HTR-8/SVneo (cell line): ENCODE measurements around the gene UBE2V1.
"Not testable (repeated sequence)": the region's sequence is repeated elsewhere in the genome, so short reads cannot be mapped to it uniquely, and the experiment has no call there.

Source experiments
- DNase-seq: peaks from one replicate; pipeline ENCODE4 v3.0.0; 2011; ENCODE audit warnings: low spot score, mixed read lengths; ENCODE audit not compliant: insufficient read length
- FAIRE-seq: peaks from 2 replicates; lab custom pipeline; 2011; peaks lifted over from hg19 to GRCh38; lab: Jason Lieb, UNC

The UBE2V1 gene

DNA sequence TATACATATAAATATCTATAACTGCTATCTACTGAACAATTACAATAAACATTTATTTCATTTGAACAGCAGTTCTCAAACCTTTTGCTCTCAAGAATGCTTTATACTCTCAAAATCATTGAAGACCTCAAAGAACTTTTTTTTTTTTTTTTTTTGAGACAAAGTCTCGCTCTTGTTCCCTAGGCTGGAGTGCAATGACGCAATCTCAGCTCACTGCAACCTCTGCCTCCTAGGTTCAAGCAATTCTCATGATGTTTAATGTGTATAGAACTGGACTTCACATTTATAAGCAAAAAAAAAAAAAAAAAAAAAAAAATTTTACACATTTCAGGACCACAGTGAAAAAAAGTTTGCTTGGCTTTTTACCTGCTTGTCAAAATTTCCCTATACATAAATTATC, 11.7 kb downstream of the UBE2V1 start:
- DNase-seq = no peak
- FAIRE-seq = no peak

DNA sequence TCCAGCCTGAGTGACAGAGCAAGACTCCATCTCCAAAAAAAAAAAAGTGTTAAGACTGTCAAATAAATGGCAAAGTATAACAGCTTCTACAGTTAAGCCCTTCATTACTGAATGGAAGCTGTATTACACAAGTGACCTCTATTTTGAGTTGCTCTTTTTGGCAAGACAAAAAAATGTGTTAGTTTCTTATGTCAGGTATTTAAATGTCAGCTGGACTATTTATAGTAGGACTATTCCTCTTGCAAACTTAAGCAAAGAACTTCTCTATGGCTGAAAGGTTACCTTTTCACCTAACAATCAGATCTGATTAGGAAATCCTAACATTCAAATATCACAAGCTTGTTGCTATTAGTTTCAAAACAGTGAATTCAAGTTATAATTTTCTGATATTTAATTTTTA, 12.4 kb downstream of the UBE2V1 start:
- DNase-seq = no peak
- FAIRE-seq = no peak

- FAIRE-seq = no peak
- no peak for DNase-seq
Measured at GRCh38 chr20:50099565-50099991, 13.4 kb downstream of the UBE2V1 start.

DNA sequence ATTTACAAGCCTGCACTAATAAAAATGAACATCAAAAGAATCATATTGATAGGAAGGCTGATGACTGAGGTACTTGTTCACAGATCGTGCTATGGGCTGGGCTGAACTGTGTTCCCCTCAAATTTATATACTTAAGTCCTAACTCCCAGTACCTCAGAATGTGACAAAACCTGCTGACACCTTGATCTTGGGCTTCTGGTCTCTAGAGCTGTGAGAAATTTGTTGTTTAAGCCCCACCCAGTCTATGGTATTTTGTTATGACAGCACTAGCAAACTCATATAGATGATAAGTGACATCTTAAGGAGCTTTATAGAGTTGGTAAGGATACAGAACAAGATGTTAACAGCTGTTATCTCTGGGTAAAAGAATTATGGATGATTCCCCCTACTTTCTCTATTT, 13.8 kb downstream of the UBE2V1 start:
- peak; percentile 4 for FAIRE-seq
- no peak for DNase-seq

GRCh38 chr20:50098259-50098658, 14.7 kb downstream of the UBE2V1 start:
- DNase-seq (no peak), FAIRE-seq (peak; percentile 78)

DNA sequence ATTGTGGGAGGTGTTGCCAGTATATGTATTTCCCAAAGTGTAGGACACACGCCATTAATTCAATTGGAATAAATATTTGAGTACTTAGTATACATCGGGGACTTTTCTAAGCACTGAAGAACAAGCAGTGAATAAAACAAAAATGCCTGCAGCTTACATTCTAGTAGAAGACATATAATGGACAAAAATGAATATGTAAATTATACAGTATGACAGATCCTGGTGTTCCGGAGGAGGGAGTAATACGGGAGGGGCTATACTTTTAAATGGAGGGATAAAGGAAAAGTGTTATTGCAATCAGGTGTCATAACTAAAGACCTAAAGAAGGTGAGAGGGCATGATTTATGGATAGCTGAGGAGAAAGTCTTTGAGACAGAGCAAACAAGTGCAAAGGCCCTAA, 15.1 kb downstream of the UBE2V1 start:
- FAIRE-seq (no peak), DNase-seq (no peak)

GRCh38 chr20:50096237-50096636, 16.7 kb downstream of the UBE2V1 start:
- FAIRE-seq (no peak), DNase-seq (no peak)

DNA sequence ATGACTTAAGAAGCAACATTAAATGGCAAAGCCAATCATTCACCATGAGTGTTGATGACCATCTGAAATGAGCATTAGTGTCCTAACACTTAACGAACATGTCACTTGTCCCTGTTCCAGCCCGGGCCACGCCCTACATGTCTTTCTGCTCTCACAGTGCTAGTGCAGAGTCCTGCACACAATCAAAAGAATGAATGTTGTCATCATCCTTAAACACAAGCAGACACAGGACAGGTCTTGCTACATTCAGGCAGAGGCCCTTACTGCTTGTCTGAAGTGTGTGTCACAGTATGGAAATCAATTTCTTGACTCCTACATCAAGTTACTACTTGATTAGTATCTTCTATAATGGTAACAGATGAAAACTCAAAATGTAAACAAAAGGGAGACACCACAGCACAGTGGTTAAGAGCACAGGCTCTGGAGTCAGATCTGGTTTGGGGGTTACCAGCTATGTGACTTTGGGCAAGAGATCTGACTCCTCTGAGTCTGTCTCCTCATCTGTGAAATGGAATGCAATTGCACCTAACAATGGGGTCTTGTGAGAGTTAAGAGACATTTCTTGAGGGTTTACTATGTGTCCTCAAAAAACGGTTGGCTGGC, 17.4 kb downstream of the UBE2V1 start:
- DNase-seq (no peak), FAIRE-seq (peak; percentile 77)

GRCh38 chr20:50094522-50094921, 18.4 kb downstream of the UBE2V1 start:
- DNase-seq (no peak), FAIRE-seq (no peak)

GRCh38 chr20:50093240-50093639, 19.7 kb downstream of the UBE2V1 start:
- DNase-seq (no peak), FAIRE-seq (no peak)

GRCh38 chr20:50092436-50092835, 20.5 kb downstream of the UBE2V1 start:
- no peak for DNase-seq
- FAIRE-seq = peak; percentile 76

GRCh38 chr20:50089787-50090177, 23.2 kb downstream of the UBE2V1 start:
- no peak for FAIRE-seq
- DNase-seq = no peak

DNA sequence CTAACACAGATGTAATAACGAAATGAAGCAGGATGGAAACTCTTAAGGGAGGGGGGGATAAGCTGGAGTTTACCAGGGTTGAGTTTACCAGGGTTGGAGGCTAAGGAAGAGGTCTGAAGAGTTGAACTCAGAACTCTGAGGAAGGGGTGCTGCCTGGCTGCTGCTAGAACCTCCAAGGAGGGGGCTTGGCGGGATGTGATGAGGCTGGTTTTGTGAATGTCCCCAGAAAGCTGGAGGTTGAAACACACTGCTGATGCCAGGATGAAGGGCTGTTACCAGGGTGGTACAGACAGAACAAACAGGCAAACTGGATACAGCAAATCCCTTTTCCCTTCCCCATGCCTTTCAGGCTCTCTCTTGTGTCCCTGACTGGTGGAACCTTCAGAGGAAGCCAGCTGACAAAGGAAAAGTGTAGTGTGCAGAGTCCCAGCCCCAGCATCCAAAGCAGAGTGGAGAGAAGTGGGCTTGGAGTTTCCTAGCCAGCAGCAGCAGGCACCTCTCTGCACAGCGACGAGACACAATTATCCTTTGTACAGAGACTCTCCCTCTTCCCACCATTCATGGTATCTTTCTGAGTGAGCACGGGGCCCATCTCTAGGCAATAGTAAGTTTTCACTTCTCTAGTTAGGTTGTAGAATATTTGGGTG, 23.7 kb downstream of the UBE2V1 start:
- no peak for DNase-seq
- peak; percentile 68 for FAIRE-seq

- DNase-seq = no peak
- no peak for FAIRE-seq
Measured at GRCh38 chr20:50088022-50088421, 24.9 kb downstream of the UBE2V1 start.

DNA sequence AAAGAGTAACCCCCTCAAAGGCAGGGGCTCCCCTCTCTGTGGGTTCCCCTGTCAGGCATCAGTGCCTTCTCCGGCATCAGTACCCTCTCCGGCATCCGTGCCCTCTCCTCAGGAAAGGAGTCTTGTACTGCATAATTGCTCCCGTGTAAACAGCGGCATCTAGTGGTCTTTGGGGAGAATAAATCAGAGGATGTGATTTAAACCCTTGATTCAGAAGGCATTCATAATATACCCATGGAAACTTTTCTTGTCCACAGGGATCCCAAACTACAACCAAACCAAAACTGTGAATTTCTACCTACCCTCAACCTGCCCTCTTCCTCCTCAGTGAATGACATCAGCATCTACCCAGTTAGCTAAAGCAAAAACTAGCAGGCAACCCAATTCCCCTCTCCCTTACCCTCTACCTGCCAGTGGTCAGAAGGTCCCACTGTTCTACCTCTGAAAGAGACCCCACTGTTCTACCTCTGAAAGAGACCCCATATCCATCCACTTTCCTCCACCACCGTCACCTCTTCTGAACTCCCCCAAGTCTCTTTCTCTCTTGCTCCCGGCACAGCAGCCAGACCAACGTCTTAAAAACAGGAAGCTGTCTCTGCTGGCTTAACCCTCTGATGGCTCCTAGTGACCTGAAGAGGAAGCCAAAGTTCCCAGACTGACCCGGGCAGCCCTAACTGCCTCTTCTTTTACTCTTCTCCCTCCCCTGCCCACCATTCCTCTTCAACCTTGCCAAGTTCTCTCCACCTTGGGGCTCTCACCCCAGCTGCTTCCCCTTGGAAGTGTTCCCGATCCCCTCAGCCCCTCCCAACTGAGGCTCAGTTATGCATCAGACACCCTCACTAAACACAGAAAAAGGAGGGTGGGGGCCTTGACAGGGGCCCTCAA, 27.2 kb downstream of the UBE2V1 start:
- FAIRE-seq (peak; percentile 91), DNase-seq (peak; percentile 96)

DNA sequence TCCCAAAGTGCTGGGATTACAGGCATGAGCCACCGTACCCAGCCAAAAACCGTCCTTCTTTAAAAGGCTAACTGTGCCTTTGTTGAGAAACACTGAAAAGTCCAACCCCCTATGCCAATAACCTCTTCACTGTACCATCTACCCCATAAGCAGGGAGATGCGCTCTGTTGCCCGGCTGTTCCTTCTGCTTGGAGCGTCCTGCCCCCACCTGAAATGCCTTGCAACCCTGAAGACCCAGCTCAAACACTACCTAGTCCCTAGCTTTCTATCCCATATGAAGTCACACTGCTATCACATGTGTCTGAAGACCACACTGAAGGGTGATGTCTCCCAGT, 27.8 kb downstream of the UBE2V1 start:
- no peak for DNase-seq
- no peak for FAIRE-seq

DNA sequence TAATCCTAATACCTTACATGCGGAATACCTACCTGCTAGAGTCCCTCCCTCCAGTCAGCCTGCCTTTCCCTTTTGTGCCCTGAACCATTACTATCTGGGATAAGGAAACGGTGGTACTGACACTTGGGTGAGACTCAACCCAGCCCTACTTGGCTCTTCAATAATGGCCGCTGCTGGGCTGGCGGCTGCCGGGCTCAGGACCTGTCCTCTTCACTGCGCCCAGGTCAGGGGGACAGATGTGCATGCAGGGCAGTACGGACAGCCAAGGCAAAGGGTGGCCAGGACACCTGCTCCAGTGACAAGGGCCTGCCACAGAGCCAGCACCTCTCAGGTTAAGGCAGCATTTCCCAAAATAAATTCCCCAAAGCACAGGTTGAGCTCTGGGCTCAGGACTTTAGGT, 29.9 kb downstream of the UBE2V1 start:
- DNase-seq (no peak), FAIRE-seq (peak; percentile 20)

DNA sequence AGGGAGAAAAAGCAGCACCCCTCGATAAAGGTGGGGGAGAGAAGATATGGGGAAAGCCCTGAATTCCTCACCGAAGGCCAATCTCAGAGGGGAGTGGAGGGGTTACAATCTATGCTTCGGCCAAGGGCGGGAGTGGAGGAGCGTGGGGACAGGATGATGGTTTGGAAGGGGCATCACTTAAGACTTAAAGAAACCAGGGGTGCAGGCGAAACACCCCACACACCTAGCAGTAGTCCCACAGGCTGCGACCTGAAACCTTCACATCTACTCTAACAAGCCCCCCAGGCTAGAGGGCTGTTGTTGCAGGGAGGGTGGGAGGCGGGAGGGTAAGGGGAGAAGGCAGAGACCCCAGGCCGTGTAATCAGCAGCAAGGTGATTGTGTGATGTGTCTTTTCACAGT, 30.9 kb downstream of the UBE2V1 start:
- not testable (repeated sequence) for FAIRE-seq

DNA sequence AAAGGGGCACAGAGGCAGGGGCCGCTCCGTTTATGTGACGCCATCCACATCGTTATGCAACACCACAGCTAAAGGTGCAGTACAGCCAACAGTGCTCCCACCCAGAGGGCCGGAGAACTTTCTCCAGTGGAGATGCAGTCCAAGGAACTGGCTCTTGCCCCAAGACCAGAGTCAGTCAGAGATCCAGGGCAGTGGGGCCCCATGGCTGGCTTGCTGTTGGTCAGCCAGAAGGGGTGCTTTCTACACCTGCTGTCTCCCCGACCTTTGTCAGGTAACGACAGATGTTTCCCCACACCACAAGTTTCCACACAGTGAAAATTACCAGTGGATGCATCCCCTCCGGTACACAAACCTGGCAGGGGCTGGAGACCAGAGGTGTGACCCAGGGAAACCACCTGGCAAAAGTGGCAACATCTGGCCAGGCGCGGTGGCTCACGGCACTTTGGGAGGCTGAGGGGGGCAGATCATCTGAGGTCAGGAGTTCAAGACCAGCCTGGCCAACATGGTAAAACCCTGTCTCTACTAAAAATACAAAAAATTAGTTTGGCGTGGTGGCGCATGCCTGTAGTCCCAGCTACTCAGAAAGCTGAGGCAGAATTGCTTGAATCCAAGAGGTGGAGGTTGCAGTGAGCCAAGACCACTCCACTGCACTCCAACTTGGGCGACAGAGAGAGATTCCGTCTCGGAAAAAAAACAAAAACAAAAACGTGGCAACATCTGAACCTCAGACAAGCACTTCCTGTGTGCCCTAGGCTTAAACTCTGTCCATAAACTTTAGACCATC, 34.9 kb downstream of the UBE2V1 start:
- FAIRE-seq = no peak
- DNase-seq = no peak

More for the DNA sequence above, 30.9 kb downstream of the UBE2V1 start:
- DNase-seq = not testable (repeated sequence)

GRCh38 chr20:50073500-50073899, 39.5 kb downstream of the UBE2V1 start:
- FAIRE-seq = peak; percentile 16
- no peak for DNase-seq
